HepG2 (cell line): ENCODE data around the gene PPOX. TPM values are rescaled to one million over a fixed set of nuclear protein-coding genes. Genes with fewer than 3 reads are reported as not detected.

Source experiments
- CBX2 ChIP-seq, 2 experiments: fragments of 200-600 bp in 1 of 2; sonication (generic); formaldehyde crosslinking in 1 of 2; IDR thresholded peaks; 2 replicates each; pipeline versions ENCODE4 v1.7.0 to v1.8.1; 2018 to 2022; ENCODE audit warnings: low read depth in 2 of 2, low read length in 1 of 2, mild to moderate bottlenecking in 1 of 2, missing genetic modification reagents in 1 of 2
- FLYWCH1 ChIP-seq: sonication (generic); formaldehyde crosslinking; IDR thresholded peaks from 2 replicates; pipeline ENCODE4 v1.8.1; 2023; ENCODE audit warnings: mild to moderate bottlenecking, missing genetic modification reagents
- FOXA1 ChIP-seq, 2 experiments: fragments of 450-650 bp in 1 of 2; sonication (generic) in 1 of 2; formaldehyde crosslinking in 1 of 2; IDR thresholded peaks; 2 replicates each; pipeline versions ENCODE4 v1.4.0 to v1.6.1; 2016 to 2020; ENCODE audit warnings: missing genetic modification reagents in 1 of 2
- HDAC2 ChIP-seq: sonication (generic); formaldehyde crosslinking; IDR thresholded peaks from 2 replicates; pipeline ENCODE4 v1.4.0; 2020; ENCODE audit warnings: missing genetic modification reagents
- ISL2 ChIP-seq: sonication (generic); formaldehyde crosslinking; IDR thresholded peaks from 2 replicates; pipeline ENCODE4 v1.5.0; 2020; ENCODE audit warnings: missing genetic modification reagents
- JUN ChIP-seq: sonication (generic); formaldehyde crosslinking; IDR thresholded peaks from 2 replicates; pipeline ENCODE4 v1.4.0; 2020; ENCODE audit warnings: mild to moderate bottlenecking, missing genetic modification reagents
- MED8 ChIP-seq: sonication (generic); formaldehyde crosslinking; IDR thresholded peaks from 2 replicates; pipeline ENCODE4 v1.8.1; 2023; ENCODE audit warnings: mild to moderate bottlenecking, missing genetic modification reagents; ENCODE audit not compliant: insufficient replicate concordance
- MXI1 ChIP-seq: IDR thresholded peaks from 3 replicates; pipeline ENCODE4 v1.6.1; 2012; ENCODE audit warnings: low read depth, low read length, inconsistent platforms, borderline replicate concordance
- RXRA ChIP-seq: sonication (generic); formaldehyde crosslinking; IDR thresholded peaks from 2 replicates; pipeline ENCODE4 v1.5.1; 2020; ENCODE audit warnings: missing genetic modification reagents
- SOX5 ChIP-seq: IDR thresholded peaks from 2 replicates; pipeline ENCODE4 v1.6.1; 2016; ENCODE audit warnings: borderline replicate concordance
- ZFY ChIP-seq: sonication (generic); formaldehyde crosslinking; IDR thresholded peaks from 2 replicates; pipeline ENCODE4 v1.4.0; 2020; ENCODE audit warnings: missing genetic modification reagents
- ZNF274 ChIP-seq: sonication (generic); formaldehyde crosslinking; IDR thresholded peaks from 2 replicates; pipeline ENCODE4 v1.5.1; 2020; ENCODE audit warnings: mild to moderate bottlenecking, missing genetic modification reagents
- ZNF567 ChIP-seq: sonication (generic); formaldehyde crosslinking; IDR thresholded peaks from 2 replicates; pipeline ENCODE4 v1.8.1; 2023; ENCODE audit warnings: mild to moderate bottlenecking, missing genetic modification reagents, borderline replicate concordance
- ZNF703 ChIP-seq: sonication (generic); formaldehyde crosslinking; IDR thresholded peaks from 2 replicates; pipeline ENCODE4 v1.5.1; 2020; ENCODE audit warnings: missing genetic modification reagents, mild to moderate bottlenecking, moderate library complexity, borderline replicate concordance
- ZNF792 ChIP-seq: IDR thresholded peaks from 2 replicates; pipeline ENCODE4 v1.6.1; 2016
- polyA plus RNA-seq, 8 experiments: library from polyadenylated mRNA; depleted of rRNA in 3 of 8; stranded (reverse) in 7 of 8; unstranded in 1 of 8; fragments of >200 nt; fragmentation: Illumina TruSeq in 4 of 8; extraction: Trizol in 4 of 8; gene quantifications; 2 replicates each; pipeline versions ENCODE4 v1.2.1 to v1.2.3, GENCODE V29; 2011 to 2016; ENCODE audit warnings: low read depth in 4 of 8, missing spikeins in 1 of 8, mixed read lengths in 1 of 8; ENCODE audit not compliant: insufficient read depth in 1 of 8
- total RNA-seq, 5 experiments: library from RNA; depleted of rRNA; stranded (reverse); fragments of >200 nt; fragmentation: Illumina TruSeq; extraction: Trizol; gene quantifications; 2 replicates each; pipeline ENCODE4 v1.2.3, GENCODE V29; 2016; ENCODE audit warnings: low read depth in 1 of 5
- TF ChIP-seq, protein P1 (sequence below), 2 experiments: sonication (generic) in 1 of 2; formaldehyde crosslinking in 1 of 2; IDR thresholded peaks; 2 replicates each; pipeline versions ENCODE4 v1.4.0 to v1.6.1; 2018 to 2020; ENCODE audit warnings: missing genetic modification reagents in 2 of 2, borderline replicate concordance in 1 of 2, low read depth in 1 of 2, mild to moderate bottlenecking in 1 of 2, missing biosample characterization in 1 of 2
- TF ChIP-seq, protein P2 (sequence below): sonication (generic); formaldehyde crosslinking; IDR thresholded peaks from 2 replicates; pipeline ENCODE4 v1.4.0; 2020; ENCODE audit warnings: missing genetic modification reagents
- TF ChIP-seq, protein P3 (sequence below): IDR thresholded peaks from 2 replicates; pipeline ENCODE4 v1.6.1; 2016
- TF ChIP-seq, protein P4 (sequence below): IDR thresholded peaks from 2 replicates; pipeline ENCODE4 v1.6.1; 2016; ENCODE audit warnings: low read depth, missing genetic modification reagents, missing compliant biosample characterization

PPOX gene
- total and polyA plus RNA-seq, 2 of the 13 experiments (the other 11 are each of a cell fraction or from before 2014, with no cell fraction given) = 15.5 to 27.7 TPM

DNA sequence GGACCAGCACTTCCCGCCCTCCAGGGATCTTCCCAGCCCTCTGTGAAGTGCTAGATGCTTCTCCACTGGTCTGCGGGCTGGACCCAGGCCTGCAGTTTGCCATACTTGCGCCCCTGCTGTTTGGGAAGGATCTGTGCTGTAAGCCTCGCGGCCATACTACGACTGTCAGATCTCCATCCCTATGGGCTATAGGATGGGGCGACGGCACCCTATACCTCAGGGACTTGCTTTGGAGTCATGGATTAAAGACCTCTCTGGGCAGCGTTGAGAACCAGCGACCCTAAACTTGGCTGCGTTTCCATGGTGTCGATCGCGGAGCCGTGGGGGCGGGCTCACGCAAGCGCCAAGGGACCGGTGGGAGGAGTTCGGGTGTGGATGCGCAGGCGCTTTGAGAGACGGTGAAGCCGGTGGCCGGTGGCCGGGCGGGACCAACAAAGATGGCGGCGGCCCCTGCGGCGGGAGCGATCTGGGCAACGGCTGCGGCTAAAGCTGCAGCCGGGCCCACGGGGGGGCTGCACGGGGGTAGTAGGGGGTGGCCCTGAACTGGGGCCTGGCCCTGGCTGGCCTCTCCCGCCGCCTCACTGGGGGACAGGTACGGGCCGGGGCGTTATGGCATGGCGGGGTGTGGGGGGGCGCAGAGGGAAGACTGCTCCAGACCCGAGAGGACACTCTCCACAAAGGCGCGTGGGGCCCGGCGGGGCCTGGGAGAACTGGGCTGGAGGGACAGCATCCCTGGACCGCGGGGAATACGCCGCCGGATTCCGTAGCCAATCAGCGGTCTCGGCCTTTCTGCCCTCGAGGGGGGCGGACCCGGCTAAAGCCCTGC is 6.9 kb upstream of the PPOX start, which contains the start of gene USP21 (continued):
- TF ChIP-seq, protein P1, sequence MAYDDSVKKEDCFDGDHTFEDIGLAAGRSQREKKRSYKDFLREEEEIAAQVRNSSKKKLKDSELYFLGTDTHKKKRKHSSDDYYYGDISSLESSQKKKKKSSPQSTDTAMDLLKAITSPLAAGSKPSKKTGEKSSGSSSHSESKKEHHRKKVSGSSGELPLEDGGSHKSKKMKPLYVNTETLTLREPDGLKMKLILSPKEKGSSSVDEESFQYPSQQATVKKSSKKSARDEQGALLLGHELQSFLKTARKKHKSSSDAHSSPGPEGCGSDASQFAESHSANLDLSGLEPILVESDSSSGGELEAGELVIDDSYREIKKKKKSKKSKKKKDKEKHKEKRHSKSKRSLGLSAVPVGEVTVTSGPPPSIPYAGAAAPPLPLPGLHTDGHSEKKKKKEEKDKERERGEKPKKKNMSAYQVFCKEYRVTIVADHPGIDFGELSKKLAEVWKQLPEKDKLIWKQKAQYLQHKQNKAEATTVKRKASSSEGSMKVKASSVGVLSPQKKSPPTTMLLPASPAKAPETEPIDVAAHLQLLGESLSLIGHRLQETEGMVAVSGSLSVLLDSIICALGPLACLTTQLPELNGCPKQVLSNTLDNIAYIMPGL (CRISPR knock-in tag; IDR thresholded peaks at IDR 0.05; ENCODE audit: borderline replicate concordance in 1 of 2, low read depth in 1 of 2) = peak in 1 of 2 experiments; percentile 70; a peak in 2 of 4 replicates
- TF ChIP-seq ZNF274 (CRISPR knock-in tag) = no peak
- TF ChIP-seq ZNF703 (CRISPR knock-in tag) = no peak; the same call in 1 of the 2 replicates
- TF ChIP-seq ZNF567 = no peak
- TF ChIP-seq ZNF792 (CRISPR knock-in tag) = 0 out of 2 replicates have a peak, but pooled peaks have one; percentile 27
- TF ChIP-seq RXRA (CRISPR knock-in tag) = 0 out of 2 replicates have a peak, but pooled peaks have one; percentile 20
- no peak for TF ChIP-seq JUN (CRISPR knock-in tag)
- TF ChIP-seq, protein P2, sequence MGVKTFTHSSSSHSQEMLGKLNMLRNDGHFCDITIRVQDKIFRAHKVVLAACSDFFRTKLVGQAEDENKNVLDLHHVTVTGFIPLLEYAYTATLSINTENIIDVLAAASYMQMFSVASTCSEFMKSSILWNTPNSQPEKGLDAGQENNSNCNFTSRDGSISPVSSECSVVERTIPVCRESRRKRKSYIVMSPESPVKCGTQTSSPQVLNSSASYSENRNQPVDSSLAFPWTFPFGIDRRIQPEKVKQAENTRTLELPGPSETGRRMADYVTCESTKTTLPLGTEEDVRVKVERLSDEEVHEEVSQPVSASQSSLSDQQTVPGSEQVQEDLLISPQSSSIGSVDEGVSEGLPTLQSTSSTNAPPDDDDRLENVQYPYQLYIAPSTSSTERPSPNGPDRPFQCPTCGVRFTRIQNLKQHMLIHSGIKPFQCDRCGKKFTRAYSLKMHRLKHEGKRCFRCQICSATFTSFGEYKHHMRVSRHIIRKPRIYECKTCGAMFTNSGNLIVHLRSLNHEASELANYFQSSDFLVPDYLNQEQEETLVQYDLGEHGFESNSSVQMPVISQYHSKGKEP = no peak
- peak; percentile 77 for TF ChIP-seq MED8
- peak; percentile 65; the same call in 1 of the 3 replicates for TF ChIP-seq MXI1
- TF ChIP-seq, protein P3, sequence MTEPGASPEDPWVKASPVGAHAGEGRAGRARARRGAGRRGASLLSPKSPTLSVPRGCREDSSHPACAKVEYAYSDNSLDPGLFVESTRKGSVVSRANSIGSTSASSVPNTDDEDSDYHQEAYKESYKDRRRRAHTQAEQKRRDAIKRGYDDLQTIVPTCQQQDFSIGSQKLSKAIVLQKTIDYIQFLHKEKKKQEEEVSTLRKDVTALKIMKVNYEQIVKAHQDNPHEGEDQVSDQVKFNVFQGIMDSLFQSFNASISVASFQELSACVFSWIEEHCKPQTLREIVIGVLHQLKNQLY (CRISPR knock-in tag) = no peak
- 0 out of 2 replicates have a peak, but pooled peaks have one; percentile 33 for TF ChIP-seq ISL2 (CRISPR knock-in tag)
- TF ChIP-seq HDAC2 = 0 out of 2 replicates have a peak, but pooled peaks have one; percentile 11
- TF ChIP-seq ZFY = peak; percentile 47; the same call in 1 of the 2 replicates
- TF ChIP-seq SOX5 (CRISPR knock-in tag) = no peak
- TF ChIP-seq FLYWCH1 (CRISPR knock-in tag) = no peak
- TF ChIP-seq FOXA1 (IDR thresholded peaks at IDR 0.05) = no peak
- TF ChIP-seq FOXA1 (CRISPR knock-in tag; IDR thresholded peaks at IDR 0.05) = no peak
- TF ChIP-seq, protein P4, sequence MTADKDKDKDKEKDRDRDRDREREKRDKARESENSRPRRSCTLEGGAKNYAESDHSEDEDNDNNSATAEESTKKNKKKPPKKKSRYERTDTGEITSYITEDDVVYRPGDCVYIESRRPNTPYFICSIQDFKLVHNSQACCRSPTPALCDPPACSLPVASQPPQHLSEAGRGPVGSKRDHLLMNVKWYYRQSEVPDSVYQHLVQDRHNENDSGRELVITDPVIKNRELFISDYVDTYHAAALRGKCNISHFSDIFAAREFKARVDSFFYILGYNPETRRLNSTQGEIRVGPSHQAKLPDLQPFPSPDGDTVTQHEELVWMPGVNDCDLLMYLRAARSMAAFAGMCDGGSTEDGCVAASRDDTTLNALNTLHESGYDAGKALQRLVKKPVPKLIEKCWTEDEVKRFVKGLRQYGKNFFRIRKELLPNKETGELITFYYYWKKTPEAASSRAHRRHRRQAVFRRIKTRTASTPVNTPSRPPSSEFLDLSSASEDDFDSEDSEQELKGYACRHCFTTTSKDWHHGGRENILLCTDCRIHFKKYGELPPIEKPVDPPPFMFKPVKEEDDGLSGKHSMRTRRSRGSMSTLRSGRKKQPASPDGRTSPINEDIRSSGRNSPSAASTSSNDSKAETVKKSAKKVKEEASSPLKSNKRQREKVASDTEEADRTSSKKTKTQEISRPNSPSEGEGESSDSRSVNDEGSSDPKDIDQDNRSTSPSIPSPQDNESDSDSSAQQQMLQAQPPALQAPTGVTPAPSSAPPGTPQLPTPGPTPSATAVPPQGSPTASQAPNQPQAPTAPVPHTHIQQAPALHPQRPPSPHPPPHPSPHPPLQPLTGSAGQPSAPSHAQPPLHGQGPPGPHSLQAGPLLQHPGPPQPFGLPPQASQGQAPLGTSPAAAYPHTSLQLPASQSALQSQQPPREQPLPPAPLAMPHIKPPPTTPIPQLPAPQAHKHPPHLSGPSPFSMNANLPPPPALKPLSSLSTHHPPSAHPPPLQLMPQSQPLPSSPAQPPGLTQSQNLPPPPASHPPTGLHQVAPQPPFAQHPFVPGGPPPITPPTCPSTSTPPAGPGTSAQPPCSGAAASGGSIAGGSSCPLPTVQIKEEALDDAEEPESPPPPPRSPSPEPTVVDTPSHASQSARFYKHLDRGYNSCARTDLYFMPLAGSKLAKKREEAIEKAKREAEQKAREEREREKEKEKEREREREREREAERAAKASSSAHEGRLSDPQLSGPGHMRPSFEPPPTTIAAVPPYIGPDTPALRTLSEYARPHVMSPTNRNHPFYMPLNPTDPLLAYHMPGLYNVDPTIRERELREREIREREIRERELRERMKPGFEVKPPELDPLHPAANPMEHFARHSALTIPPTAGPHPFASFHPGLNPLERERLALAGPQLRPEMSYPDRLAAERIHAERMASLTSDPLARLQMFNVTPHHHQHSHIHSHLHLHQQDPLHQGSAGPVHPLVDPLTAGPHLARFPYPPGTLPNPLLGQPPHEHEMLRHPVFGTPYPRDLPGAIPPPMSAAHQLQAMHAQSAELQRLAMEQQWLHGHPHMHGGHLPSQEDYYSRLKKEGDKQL (CRISPR knock-in tag) = no peak
- no peak for TF ChIP-seq CBX2 (IDR thresholded peaks at IDR 0.05; ENCODE audit: low read depth, low read length)
- no peak for TF ChIP-seq CBX2 (CRISPR knock-in tag; IDR thresholded peaks at IDR 0.05; ENCODE audit: low read depth)
